ENCODE results near the gene IFNK. TPM values are rescaled to one million over a fixed set of nuclear protein-coding genes. Genes with fewer than 3 reads are reported as not detected.

The IFNK gene, protein sequence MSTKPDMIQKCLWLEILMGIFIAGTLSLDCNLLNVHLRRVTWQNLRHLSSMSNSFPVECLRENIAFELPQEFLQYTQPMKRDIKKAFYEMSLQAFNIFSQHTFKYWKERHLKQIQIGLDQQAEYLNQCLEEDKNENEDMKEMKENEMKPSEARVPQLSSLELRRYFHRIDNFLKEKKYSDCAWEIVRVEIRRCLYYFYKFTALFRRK
- not detected in 2 replicates for total RNA-seq

DNA sequence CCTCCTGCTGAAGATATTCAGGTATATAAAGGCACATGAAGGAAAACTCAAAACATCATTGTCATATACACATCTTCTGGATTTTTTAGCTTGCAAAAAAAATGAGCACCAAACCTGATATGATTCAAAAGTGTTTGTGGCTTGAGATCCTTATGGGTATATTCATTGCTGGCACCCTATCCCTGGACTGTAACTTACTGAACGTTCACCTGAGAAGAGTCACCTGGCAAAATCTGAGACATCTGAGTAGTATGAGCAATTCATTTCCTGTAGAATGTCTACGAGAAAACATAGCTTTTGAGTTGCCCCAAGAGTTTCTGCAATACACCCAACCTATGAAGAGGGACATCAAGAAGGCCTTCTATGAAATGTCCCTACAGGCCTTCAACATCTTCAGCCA, at the start of gene IFNK:
Gene IFNK, plus strand, starts transcription at position 55 of the 400 bp plus-strand sequence. Its CDS starts 47 bp downstream, at position 102.
- H3K4me3 ChIP-seq (ENCODE audit: low read depth, low read length): no peak within 1 kb of the TSS
- no peak for DNase-seq (ENCODE audit: low read depth)
- TF ChIP-seq, protein P1, sequence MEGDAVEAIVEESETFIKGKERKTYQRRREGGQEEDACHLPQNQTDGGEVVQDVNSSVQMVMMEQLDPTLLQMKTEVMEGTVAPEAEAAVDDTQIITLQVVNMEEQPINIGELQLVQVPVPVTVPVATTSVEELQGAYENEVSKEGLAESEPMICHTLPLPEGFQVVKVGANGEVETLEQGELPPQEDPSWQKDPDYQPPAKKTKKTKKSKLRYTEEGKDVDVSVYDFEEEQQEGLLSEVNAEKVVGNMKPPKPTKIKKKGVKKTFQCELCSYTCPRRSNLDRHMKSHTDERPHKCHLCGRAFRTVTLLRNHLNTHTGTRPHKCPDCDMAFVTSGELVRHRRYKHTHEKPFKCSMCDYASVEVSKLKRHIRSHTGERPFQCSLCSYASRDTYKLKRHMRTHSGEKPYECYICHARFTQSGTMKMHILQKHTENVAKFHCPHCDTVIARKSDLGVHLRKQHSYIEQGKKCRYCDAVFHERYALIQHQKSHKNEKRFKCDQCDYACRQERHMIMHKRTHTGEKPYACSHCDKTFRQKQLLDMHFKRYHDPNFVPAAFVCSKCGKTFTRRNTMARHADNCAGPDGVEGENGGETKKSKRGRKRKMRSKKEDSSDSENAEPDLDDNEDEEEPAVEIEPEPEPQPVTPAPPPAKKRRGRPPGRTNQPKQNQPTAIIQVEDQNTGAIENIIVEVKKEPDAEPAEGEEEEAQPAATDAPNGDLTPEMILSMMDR (conservative IDR thresholded peaks at IDR 0.05; ENCODE audit: low read depth, low read length): no peak

DNA sequence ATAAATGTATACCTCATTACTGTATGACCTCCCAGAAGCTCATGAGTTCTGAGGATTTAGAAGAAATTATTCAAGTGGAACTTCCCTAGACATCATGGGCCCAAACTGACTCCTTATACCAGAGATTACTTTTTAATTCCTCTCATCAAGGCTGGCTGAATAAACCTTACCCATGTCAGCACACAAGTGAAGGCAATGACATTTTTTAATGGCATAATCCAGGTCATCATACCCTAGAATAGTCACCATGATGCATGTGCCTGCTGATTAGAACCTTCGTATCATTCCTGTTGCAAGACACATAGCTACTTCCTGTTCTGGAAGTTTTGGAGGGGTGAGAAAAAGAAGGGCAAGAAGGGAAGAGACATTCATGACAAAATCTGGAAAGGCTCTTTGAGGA, 49.8 kb upstream of the IFNK start:
- no peak for DNase-seq (ENCODE audit: low read depth)
- TF ChIP-seq, protein P1 (conservative IDR thresholded peaks at IDR 0.05; ENCODE audit: low read depth, low read length): no peak
- H3K4me3 ChIP-seq (ENCODE audit: low read depth, low read length): no peak overlapping the region

DNA sequence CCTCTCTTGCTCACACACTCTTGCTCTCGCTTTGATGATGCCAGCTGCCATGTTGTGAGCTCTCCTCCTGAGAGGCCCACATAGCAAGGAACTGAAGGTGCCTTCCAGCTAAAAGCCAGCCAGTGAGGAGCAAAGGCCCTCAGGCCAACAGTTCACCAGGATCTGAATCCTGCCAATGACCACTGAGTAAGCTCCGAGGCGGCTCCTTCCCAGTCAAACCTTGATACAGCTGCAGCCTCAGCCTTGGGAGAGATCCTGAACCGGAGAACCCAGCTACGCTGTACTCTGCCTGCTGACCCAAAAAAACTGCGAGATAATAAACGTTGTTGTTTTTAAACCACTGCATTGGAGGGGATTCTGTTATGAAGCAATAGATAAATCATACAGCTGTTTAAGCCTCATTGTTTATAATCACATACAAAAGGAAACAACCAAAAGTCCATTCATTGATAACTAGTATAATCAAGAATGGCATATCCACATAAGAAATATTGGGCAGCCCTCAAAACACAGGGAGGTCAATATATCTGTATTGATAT, 49.0 kb upstream of the IFNK start:
- TF ChIP-seq, protein P1 (conservative IDR thresholded peaks at IDR 0.05; ENCODE audit: low read depth, low read length): no peak
- DNase-seq (ENCODE audit: low read depth): no peak
- H3K4me3 ChIP-seq (ENCODE audit: low read depth, low read length): no peak overlapping the region

DNA sequence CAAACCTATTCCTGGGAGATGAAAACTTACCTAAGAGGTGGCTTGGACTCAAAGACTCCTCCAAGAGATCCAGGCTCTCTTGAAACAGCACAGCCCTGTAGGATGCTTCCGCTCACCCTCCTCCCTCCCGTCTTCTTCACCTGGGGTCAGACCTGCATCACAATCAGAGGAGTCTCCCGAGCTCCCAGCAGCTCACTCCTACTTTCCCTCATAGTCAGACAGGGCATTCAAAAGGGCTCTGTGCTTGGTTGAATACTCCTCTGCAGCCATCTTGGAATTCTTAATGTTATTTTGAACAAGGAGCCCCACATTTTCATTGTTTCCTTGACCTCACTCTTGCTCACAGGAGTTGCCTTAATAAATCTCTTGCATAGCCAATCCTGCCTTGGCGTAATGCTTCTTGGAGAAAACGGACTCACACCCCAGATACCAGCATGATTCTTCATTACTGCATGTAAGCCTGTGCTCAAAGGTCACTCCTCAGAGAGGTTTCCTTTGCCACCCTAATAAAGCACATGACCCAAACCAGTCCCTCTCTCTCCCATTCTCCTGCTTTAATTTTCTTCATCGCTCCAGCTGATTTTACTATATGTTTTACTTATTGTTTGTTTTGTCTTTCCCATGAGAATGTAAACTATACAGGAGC, 47.1 kb upstream of the IFNK start:
- DNase-seq (ENCODE audit: low read depth): no peak
- no peak overlapping the region for H3K4me3 ChIP-seq (ENCODE audit: low read depth, low read length)
- TF ChIP-seq, protein P1 (conservative IDR thresholded peaks at IDR 0.05; ENCODE audit: low read depth, low read length): no peak

DNA sequence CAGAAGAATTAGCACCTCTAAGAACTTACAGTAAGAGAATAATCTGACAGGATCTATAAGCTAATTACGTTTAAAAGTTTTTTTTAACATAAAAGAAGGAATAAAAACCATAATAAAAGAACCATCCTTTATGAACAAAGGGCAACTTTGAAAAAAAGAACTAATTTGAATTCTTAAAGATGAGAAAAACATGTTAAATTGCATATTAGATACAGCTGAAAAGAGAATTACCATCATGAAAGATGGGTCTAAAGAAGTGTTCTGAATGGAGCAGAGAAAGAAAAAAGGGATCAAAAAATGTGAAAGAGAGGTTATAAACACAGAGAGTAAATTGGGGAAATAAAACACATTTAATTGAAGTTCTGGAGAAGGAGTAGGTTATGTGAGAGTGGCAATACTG, 45.8 kb upstream of the IFNK start:
- TF ChIP-seq, protein P1 (conservative IDR thresholded peaks at IDR 0.05; ENCODE audit: low read depth, low read length): no peak
- no peak overlapping the region for H3K4me3 ChIP-seq (ENCODE audit: low read depth, low read length)
- DNase-seq (ENCODE audit: low read depth): no peak

DNA sequence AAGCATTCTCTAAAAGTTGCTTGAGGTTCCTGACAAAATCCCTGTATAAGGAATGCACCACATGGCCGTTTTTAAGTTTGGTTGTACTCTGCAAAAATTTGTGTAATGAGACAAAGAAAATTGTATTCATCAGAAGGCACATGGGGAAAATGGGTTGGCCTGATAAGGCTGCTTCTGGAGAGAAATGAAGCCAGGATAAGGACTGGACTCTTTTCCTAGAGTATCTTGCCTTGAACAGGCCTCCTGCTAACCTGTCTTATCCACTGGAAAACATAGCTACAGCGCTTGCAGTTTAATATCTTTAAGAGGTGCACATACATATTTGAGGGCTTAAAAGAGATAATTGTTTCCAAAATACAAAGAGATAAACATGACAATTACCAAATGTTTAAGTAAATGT, 41.4 kb upstream of the IFNK start:
- TF ChIP-seq, protein P1 (conservative IDR thresholded peaks at IDR 0.05; ENCODE audit: low read depth, low read length): no peak
- H3K4me3 ChIP-seq (ENCODE audit: low read depth, low read length): no peak overlapping the region
- no peak for DNase-seq (ENCODE audit: low read depth)

Measured in epithelial cell of proximal tubule (primary cell).